GM23248 (cell line): ENCODE measurements around the gene PARD3B.

ENCODE experiments used
- EZH2 ChIP-seq: fragments of 200-600 bp; sonication (generic); IDR thresholded peaks from 2 replicates; pipeline ENCODE4 v1.6.1; 2018; ENCODE audit warnings: antibody characterized with exemption, mild to moderate bottlenecking; ENCODE audit not compliant: insufficient read depth, poor library complexity, severe bottlenecking
- EZH2phosphoT487 ChIP-seq: fragments of 200-600 bp; sonication (generic); IDR thresholded peaks from 2 replicates; pipeline ENCODE4 v1.6.1; 2018; ENCODE audit warnings: antibody characterized with exemption, moderate library complexity, mild to moderate bottlenecking, low read depth; ENCODE audit not compliant: insufficient read depth

DNA sequence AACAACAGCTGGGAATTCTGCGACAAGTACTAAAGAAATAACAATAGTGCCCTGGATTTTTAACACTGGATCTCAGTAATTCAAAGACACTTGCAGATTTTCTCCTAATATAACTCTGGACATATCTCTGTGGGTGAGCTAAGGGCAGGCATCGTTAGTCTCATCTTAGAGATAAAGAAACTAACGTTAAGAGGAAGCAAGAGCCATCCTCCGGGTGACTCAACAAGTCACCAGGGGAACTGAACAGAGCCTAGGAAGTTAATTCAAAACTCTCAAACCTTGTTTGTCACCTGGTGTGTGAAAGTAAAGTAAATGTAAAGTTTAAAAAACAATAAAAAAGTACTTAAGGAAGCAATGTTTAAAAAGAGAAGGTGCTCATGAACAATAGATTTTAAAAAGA lies 1095.4 kb downstream of the PARD3B start:
- TF ChIP-seq EZH2phosphoT487 (no peak), EZH2 (no peak)
